ENCODE measurements around the gene CAPN1.

CAPN1 gene

GRCh38 chr11:65189191-65189590, 7.5 kb downstream of the CAPN1 start:
- DNase-seq (ENCODE audit: low read depth in 1 of 2, low spot score in 1 of 2): no peak

GRCh38 chr11:65194564-65194963, 12.8 kb downstream of the CAPN1 start:
- no peak for DNase-seq (ENCODE audit: low read depth in 1 of 2, low spot score in 1 of 2)

- no peak for DNase-seq (ENCODE audit: low read depth in 1 of 2, low spot score in 1 of 2)
Measured at GRCh38 chr11:65204143-65204542, 22.4 kb downstream of the CAPN1 start.

GRCh38 chr11:65204646-65205601, 23.2 kb downstream of the CAPN1 start:
- peak in 1 of 2 donors; percentile 40 for DNase-seq (ENCODE audit: low read depth in 1 of 2, low spot score in 1 of 2)

GRCh38 chr11:65205602-65205967, 23.9 kb downstream of the CAPN1 start:
- no peak for DNase-seq (ENCODE audit: low read depth in 1 of 2, low spot score in 1 of 2)

- DNase-seq (ENCODE audit: low read depth in 1 of 2, low spot score in 1 of 2): no peak
Measured at GRCh38 chr11:65206441-65206841, 24.7 kb downstream of the CAPN1 start.

GRCh38 chr11:65206901-65207300, 25.2 kb downstream of the CAPN1 start:
- DNase-seq (ENCODE audit: low read depth in 1 of 2, low spot score in 1 of 2): no peak

- DNase-seq (ENCODE audit: low read depth in 1 of 2, low spot score in 1 of 2): no peak
Measured at GRCh38 chr11:65207918-65208784, 26.4 kb downstream of the CAPN1 start.

- no peak for DNase-seq (ENCODE audit: low read depth in 1 of 2, low spot score in 1 of 2)
Measured at GRCh38 chr11:65208785-65209710, 27.3 kb downstream of the CAPN1 start.

GRCh38 chr11:65209711-65210360, 28.1 kb downstream of the CAPN1 start:
- DNase-seq (ENCODE audit: low read depth in 1 of 2, low spot score in 1 of 2): no peak

GRCh38 chr11:65210361-65210731, 28.6 kb downstream of the CAPN1 start:
- DNase-seq (ENCODE audit: low read depth in 1 of 2, low spot score in 1 of 2): no peak

- DNase-seq (ENCODE audit: low read depth in 1 of 2, low spot score in 1 of 2): no peak
Measured at GRCh38 chr11:65210748-65211147, 29.0 kb downstream of the CAPN1 start.

- no peak for DNase-seq (ENCODE audit: low read depth in 1 of 2, low spot score in 1 of 2)
Measured at GRCh38 chr11:65211293-65212105, 29.8 kb downstream of the CAPN1 start.

GRCh38 chr11:65212226-65212801, 30.6 kb downstream of the CAPN1 start:
- DNase-seq (ENCODE audit: low read depth in 1 of 2, low spot score in 1 of 2): no peak

GRCh38 chr11:65213322-65214211, 31.8 kb downstream of the CAPN1 start:
- DNase-seq (ENCODE audit: low read depth in 1 of 2, low spot score in 1 of 2): no peak

GRCh38 chr11:65214212-65214845, 32.6 kb downstream of the CAPN1 start:
- no peak for DNase-seq (ENCODE audit: low read depth in 1 of 2, low spot score in 1 of 2)

GRCh38 chr11:65215441-65216076, 33.8 kb downstream of the CAPN1 start:
- DNase-seq (ENCODE audit: low read depth in 1 of 2, low spot score in 1 of 2): no peak
